Measurements from ENCODE around the gene GM2A. TPM values are rescaled to one million over a fixed set of nuclear protein-coding genes. Genes with fewer than 3 reads are reported as not detected.
A peak's percentile ranks its signal among the peaks of the same experiment; 100 is the strongest.

The GM2A gene
- 118 TPM for total RNA-seq

DNA sequence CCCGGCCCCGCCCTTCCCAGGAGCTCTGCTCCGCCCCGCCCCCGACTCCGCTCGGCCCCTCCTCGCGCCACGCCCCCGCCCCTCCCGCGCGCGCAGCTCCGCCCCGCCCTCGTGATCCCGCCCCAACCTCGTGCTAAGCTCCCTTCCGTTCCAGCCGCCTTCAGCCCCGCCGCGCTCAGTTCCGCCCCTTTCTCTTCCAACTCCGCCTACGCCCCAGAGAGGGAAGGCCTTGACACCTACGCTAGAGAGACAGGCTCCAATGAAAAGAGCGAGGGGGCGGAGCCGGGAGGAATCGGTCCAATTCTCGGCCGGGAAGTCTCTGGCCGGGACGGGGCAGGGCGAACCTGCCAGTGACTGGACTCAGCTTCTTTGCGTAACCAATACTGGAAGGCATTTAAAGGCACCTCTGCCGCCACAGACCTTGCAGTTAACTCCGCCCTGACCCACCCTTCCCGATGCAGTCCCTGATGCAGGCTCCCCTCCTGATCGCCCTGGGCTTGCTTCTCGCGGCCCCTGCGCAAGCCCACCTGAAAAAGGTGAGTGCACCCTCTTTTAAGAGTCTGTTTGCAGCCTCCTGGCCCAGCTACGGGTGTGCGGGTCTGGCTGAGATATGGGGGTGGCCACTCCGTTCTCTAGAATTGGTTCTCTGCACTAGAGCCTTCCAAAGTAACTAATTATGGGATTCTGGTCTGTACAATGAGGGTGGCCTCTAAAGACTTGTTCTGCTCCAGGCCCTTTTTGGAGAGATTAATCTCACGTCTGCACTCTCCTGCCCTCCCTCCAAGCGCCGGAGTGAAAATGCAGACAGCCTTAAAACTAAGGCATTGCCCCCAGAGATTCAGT is at the start of gene GM2A:
Gene GM2A, plus strand, starts transcription at position 424 of the 843 bp plus-strand sequence. Its CDS starts 32 bp downstream, at position 456.
- peak; percentile 97 for ATAC-seq

DNA sequence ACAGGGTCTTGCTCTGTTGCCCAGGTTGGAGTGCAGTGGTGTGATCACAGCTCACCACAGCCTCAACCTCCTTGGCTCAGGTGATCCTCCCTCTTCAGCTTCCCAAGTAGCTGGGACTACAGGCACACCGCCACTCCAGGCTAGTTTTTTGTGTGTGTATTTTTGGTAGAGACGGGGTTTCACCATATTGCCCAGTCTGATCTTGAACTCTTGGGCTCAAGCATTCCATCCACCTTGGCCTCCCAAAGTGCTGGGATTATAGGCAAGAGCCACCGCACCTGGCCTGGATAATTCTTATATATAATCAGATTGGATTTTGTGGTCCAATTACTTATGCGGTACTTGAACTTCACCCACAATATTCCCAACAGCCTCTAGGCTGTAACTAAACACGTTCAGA is 48.9 kb upstream of the GM2A start:
- ATAC-seq, result no peak

DNA sequence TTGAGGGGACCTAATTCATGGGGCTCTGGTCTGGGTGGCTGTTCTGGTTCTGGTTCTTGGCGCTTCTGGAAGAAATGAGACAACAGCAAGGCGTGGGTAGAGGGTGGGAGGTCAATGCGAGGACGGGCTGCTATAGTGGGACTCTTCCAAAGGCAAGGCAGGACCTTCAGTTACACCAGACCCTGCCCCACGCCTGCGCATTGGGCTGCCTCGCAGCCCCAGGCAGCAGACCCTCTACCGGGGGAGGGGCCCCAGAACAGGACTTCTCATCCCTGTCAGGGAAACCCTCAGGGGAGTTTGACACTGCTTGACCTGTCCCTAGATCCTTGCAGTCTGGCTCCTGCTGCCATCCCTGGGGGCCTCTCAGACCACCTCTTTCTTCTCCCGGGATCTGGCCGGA is 47.6 kb upstream of the GM2A start:
- no peak for ATAC-seq

DNA sequence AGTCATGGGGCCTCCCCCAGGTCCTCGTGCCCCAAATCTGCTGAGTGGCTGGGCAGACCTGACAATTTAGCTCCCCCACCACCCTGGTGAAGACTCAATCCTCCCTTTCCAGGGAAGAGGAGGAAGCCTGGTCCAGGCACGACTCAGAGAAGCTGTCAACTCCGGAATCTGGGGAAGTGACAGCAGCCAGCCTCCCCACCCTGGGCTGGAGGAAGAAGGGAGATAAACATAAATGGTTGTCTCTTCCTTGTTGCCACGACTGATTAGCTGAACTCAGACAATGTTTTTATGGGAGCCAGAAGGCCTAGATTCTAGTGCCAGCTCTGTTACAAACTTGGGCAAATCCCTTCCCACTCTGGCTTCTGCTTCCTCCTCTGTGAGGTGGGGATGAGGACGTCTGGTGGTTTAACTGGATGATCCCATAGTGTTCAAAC is 44.5 kb upstream of the GM2A start:
- peak; percentile 14 for ATAC-seq

DNA sequence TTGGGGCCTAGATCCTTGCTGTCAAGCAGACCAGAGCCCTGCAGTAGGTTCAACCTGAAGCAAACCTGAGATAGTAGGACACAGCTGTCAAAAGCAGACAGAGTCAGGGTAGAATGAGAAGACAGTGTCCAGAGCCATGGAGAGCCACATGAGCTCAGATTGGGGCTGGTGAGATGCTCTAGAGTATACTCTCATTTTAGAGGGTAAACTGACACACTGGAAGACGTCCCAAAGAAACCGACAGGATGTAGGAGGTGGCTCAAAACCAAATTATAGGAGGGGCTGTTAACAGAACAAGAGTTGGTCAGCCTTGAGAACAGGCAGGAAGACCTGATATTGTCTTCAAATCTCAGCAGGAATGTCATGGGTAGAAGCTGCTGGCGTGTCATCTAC is 40.6 kb upstream of the GM2A start:
- no peak for ATAC-seq

DNA sequence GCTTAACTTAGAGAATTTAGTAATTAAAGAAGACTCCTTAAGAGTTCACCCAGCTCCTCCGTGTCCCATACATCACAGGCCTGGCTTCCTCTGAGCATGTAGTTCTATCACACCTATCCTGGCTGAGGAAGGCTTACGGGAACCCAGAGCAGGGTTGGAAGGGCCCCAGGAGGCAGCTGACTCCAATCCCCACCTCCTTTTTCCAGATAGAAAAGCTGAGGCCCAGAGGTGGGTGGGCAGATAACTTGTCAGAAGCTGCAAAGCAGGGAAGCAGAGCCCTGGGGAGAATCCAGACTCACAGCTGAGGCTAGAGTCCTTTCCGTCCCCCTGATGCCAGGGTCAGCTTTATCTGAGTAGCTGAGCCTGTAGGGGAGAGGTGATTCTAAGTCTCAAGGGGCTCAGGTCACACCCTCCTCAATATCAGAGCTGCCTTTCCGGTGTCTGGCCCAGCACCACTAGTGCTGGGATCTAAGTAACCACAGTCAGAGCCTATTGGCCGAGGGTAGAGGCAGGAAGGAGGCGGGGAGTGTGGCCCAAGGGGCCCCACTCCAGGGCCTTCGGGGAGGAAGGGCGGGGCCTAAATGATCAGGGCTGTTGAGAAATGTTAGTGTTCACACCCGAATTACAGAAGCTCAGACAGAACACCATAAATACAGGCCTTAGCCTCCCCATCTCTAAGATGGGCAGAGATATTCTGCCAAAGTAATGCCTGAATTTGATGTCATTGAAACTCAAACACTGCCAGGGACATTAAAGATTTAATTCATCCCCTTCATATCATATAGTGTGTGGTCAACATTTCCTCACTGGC is 39.0 kb upstream of the GM2A start:
- ATAC-seq, result peak; percentile 84

DNA sequence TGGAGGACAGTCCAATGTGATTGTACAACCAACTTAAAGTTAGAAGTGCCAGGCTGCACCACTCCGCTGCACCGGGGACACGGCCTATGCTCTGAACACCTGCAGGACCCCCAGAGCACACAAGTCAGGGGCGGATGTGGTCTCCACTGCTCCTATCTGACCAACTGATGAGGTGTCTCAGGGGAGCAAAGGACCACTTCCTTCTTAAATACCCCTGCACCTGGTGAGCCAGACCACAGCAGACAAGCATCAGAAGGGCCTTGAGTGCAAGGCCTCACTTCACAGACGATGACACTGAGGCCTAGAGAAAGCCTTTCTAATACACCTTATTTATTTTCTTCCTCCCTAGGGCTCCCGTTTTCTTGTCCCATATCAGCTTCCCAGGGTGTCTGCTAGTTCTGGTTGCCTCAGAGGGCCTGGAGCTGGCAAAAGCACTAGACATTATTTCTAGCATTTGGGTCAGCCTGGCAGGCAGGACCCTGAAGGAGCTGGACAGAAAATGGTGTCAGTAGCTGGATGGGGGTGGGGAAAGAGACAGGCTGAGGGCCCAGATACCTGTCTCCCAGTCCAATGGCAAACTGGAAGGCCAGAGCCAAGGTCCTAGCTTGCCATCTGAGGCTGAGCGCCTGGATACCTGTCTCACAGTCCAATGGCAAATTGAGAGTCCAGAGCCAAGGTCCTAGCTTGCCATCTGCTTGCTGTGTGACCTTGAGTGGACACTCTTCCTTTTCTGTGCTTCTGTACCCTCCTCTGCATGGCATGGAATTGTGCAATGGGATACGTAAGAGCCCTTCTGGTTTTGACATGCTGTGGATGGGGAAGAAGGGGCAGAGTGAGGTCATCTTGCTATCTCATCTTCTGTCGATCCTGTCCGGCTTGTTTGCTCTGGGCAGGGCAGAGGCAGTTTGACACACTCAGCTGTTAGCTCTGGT is 38.1 kb upstream of the GM2A start:
- peak; percentile 64 for ATAC-seq

DNA sequence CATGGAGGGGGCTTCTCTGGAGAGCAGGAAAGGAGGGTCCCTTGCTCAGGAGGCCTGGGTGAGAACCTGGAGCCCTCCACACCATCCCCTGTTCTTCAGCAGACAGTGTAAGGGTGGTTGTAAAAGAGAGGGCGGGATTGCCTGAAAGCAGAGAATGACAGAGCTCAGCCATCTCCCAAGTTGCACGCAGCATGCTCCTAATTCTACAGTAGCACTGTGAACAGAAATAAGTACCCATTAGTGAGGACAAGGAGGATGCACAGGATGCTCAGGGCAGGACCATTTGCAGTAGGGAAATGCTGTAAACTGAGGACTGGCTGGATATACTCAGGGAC is 37.5 kb upstream of the GM2A start:
- ATAC-seq, result no peak

DNA sequence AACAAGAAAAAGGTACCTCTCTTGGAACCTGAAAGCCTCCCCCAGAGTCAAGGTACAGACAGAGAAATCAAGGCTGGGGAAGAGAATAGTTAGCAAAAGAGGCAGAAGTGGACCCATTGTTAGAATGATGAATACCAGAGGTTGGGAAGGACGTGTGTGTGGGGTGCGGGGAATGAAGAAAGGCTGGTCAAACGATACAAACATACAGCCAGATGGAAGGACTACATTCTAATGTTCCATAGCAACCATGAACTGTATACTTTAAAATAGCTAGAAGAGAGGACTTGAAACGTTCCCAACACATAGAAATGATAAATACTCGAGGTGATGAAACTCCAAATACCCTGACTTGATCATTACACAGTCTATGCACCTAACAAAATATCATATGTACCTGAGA is 36.2 kb upstream of the GM2A start:
- no peak for ATAC-seq

DNA sequence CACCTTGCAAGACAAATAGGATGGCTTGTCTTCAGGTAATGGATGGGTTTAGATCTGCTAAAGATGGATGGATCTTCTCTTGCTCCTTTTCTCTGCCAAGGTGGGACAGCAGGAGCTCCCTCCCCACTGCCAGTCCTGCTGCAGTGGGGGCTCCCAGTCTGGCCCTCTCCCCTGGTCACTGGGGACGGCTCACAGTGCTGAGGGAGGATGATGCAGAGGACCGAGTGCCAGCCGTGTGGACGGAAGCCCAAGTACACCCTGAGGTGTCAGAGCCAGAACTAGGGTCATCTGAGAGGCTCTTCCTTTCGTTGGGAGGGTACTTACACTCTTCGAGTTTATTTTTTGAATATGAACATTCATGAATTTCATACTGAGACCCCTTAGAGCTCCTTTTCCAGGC is 34.8 kb upstream of the GM2A start:
- ATAC-seq, result no peak

DNA sequence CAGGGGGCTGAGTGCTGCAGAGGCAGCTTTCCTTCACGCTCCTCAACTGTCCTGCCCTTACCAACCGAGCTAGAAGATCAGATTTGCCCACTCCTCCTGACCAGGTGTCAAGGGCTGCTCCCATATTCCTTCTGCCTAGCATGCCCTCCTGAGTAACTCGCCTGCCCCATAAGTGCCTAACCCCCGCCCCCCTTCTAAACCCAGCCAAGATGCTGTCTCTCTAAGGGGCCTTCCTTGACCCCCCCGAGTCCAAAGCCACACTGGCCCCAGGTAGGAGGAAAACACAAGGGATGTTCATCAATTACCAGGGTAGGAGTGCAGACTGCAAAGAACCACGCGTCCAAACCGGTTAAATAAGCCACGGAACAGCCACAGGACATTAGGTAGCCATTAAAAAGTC is 33.8 kb upstream of the GM2A start:
- ATAC-seq, result no peak

DNA sequence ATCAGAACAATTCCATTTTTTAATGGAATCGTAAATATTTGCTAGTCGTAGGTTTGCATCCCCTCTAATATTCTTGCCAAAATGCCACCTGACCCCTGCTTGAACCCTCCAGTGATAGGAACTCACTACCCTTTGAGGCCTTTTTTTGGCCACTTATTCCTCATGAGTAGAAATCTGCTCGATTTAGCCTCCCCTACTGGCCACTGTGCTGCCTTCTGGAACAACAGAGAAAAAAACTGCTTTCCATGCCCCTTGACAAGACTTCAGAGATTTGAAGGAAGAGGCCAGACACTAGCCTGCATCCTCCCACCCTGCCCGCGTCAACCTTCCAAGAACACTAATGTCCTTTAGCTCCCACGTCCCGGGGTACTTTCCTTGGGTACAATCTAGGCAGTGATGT is 33.2 kb upstream of the GM2A start:
- no peak for ATAC-seq

DNA sequence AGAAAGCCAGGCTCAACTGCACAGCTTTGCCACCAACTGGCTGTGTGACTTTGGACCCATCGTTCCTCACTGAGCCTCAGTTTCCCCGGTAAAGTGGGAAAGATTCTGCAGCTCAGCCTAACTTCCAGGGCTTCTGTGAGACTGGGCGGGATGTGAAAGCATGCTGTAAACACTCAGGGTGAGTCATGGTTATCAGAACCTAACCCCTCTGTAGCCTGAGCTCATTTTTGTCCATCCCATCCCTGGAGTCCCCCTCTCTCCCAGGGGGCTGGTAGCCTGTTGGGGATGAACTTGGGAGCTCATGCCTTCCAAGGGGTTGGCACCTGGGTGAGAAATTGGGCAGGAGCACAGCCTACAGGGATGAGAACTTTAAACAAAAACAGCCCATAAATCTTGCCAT is 31.4 kb upstream of the GM2A start:
- ATAC-seq, result no peak

DNA sequence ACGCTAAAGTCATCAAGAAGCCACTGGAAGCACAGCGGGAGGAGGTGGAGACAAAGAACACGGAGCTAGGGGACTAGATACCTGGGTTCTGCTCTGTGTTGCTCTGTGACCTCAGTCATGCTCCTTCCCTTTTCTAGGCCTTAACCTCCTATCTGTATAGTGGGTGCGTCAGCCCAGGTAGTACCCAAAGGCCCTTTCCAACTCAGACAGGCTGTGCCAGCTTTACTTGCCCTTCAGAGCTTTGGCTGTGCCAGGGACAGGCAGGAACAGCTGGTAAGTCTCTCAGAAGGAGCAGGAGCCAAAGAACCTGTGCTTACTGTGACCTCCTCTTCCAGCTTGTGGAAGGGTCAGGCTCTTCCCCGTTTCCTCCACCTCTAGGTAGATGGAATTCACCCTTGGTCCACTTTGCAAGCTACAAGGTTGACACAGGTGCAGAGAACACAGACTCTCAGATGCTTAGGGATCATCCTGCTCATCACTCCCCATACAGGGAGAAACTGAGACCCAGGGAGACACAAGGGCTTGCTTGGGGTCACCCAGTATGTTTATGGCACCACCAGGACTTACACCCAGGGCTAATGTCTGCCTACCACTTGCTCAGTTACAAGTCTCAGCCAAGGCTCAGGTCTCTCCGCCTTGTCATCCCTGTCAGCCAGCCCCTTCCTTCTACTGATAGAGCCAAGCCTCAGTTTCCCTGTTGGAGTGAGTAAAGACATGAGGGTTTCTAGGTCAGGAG is 30.8 kb upstream of the GM2A start:
- no peak for ATAC-seq

DNA sequence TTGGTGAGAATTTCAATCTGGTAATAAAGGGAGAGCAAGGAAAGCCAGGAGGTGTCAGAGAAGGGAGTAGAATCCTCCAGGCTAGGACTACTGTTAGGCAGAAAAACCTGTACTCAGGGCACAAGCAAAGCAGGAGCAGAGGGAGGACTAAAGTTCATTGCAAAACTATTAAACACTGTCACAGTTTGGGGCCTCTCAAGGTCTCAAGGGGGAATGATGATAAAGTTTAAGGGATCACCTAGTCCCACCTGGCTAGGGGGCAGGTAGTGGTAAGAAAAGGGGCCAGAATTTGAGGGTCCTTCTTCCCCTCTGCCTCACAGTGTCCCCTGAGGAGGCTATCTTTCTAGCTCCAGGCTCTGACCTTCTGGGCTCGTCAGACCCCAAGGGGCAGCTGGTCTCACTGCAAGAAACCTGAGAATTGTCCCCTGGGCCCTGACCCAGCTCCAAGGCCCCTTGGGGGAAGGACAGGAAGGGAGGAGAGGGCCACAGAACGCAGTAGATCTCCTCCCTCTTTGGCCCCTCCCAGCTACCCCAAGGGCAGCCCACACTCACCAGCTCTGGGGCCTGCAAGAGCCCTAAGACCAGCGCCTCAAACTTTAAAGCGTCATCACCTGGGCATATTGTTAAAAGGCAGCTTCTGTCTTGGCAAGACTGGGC is 30.1 kb upstream of the GM2A start:
- peak; percentile 72 for ATAC-seq

DNA sequence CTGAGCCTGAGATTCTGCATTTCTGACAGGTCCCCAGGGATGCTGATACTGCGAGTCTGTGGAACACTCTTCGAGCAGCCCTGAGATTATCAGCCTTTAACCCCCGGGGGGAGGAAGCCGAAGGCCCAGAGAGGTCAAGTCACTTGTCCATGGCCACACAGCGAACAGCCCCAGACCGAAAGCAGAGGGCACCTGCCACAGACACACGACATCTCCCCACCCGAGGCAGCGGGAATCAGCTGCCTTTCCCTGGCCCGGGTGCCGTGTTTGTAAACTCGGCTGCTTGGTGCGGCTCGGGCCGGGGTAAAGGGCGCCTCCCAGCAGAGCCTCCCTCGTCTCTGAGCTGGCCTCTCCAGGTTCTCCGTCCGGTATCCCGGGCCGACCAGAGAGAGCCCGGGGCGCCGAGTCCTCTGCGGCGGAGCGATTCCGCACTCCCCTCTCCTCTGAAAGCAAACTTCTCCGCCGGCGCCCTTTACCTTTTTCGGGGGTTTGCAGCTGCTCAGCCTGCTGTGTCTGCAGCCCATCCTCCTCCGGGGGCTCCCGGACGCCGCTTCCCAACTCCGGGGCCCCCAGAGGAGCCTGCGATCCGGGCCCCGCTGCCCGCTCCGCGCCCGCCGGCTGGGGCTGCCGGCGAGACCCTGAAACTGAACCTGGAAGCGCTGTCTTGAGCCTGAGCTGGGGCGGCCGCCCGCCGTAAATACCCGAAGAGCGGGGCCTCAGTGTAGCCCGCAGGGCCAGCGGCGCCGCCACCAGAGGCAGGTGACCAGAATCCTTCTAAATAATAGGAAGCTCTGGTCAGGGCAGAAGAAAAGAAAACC is 29.3 kb upstream of the GM2A start, which contains the start of gene CCDC69:
Gene CCDC69, minus strand, starts transcription at position 646 of the 818 bp plus-strand sequence. Its CDS starts 122 bp downstream, at position 524.
- ATAC-seq, result peak; percentile 70

DNA sequence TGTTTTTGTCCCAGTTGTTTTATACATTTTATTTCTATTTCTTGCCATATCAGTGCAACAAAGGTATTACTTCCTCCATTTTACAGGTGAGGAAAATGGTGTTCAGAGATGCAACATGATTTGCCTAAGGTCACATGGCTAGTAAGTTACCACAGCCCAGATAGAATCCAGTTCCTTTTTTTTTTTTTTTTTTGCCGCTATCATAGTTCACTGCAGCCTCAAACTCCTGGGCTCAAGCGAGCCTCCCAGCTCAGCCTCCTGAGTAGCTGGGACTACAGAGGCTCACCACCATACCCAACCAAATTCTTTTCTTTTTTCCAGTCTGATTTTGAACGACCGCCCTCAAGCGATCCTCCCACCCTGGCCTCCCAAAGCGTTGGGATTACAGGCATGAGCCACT is 28.6 kb upstream of the GM2A start:
- peak; percentile 28 for ATAC-seq

DNA sequence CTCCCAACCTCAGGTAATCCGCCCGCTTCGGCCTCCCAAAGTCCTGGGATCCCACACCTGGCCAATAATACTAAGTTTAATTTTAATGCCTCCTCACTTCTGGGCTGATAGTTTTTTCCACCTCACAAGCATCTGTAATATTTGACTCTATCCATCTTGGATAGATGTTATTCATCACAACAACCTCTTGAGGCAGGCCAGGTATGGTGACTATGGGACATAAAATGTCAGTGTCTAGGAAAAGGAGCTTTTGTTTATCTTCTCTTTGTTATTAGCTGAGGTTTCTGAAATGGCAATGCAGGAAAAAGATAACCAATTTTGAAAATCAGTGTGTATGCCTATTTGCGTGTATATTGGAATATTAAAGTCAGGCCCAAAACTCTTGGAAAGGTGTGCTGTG is 27.9 kb upstream of the GM2A start:
- no peak for ATAC-seq

DNA sequence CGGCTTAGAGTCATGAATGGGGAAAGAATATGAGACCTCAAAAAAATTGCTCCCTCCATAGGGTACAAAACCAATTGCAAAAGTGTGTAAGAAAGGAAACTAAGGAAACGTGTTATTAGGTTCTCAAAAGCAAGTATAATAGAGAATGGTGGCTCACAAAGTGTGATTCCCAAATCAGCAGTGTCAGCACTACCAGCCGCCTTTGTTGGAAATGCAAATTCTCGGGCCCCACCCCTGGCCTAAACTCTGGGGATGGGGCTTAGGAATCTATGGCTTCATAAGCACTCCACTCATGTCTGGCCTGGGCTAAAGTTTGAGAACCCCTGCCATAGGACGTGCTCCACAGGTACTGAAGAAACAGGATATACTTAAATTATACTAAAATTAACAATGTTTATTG is 27.5 kb upstream of the GM2A start:
- ATAC-seq, result no peak

DNA sequence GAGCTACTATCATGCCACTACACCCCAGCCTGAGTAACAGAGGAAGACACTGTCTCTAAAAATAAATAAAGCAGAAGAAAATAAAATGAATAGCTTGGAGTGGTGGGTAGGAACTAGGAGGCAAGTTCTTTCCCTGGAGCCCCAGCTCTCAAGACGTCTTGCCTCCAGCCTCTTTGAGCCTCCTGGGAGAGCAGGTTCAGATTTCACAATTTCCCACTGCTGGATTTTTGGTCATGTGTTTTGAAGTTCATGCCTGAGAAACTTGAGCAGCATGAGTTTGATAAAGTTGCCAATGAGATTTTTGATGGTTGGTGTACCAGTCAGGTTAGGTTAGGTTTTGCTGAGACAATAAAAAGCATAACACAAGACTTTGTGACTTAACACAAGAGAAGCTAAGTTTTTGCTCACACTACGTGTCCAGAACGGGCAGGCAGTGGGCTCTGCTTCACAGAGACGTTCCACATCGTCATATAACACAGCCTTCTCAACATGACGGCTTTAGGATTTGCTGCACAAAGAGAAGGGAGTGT is 25.0 kb upstream of the GM2A start:
- ATAC-seq, result no peak

All from esophagus mucosa (tissue), 1 donor.